ENCODE measurements around the gene ELP6.

Gene ELP6

DNA sequence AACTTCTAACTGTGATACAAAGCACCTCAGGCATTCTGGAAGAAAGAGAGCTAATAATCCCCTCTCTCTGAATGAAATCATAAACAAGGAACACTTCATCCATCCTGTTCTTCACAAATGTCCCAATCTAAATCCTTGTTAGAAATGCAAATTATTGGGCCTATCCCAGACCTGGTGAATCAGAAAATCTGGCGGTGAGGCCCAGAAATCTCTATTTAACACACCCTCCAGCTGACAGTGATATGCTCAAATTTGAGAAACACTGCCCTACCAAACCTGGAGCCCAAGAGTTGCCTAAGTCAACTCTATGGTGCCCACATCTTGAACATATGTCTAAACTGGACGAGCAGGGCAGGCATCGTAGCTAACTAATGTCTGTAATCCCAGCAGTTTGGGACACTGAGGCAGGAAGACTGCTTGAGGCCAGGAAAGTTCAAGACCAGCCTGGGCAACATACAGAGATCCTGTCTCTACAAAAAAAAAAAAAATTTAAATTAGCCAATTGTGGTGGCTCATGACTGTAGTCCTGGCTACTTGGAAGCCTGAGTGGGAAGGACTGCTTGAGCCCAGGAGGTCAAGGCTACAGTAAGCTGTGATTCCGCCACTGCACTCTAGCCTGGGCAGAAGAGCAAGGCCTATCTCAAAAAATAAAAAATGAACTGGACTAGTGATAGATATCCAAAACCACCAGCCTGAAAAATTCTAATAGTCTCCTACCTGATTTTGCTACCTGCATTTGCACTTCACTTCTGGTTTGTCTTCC is 60.9 kb downstream of the ELP6 start:
- H3K4me3 ChIP-seq (ENCODE audit: control insufficient read depth, low read depth, low read length): no peak overlapping the region
- DNase-seq (ENCODE audit: low read depth): no peak
- TF ChIP-seq, protein P1, sequence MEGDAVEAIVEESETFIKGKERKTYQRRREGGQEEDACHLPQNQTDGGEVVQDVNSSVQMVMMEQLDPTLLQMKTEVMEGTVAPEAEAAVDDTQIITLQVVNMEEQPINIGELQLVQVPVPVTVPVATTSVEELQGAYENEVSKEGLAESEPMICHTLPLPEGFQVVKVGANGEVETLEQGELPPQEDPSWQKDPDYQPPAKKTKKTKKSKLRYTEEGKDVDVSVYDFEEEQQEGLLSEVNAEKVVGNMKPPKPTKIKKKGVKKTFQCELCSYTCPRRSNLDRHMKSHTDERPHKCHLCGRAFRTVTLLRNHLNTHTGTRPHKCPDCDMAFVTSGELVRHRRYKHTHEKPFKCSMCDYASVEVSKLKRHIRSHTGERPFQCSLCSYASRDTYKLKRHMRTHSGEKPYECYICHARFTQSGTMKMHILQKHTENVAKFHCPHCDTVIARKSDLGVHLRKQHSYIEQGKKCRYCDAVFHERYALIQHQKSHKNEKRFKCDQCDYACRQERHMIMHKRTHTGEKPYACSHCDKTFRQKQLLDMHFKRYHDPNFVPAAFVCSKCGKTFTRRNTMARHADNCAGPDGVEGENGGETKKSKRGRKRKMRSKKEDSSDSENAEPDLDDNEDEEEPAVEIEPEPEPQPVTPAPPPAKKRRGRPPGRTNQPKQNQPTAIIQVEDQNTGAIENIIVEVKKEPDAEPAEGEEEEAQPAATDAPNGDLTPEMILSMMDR (conservative IDR thresholded peaks at IDR 0.05; ENCODE audit: control insufficient read depth, insufficient read depth, low read depth, low read length): no peak
